Limb (tissue), 2 donors: ENCODE measurements around the gene GPAT2.
A peak's percentile ranks its signal among the peaks of the same experiment; 100 is the strongest.
"Not testable (repeated sequence)": the region's sequence is repeated elsewhere in the genome, so short reads cannot be mapped to it uniquely, and the experiment has no call there.

ENCODE experiments used
- DNase-seq, 2 donors: peaks; one replicate each; pipeline ENCODE4 v3.0.0-alpha.2; 2016; ENCODE audit errors: extremely low spot score in 2 of 2

GPAT2 gene

GRCh38 chr2:96024336-96025193 lies 10.2 kb downstream of the GPAT2 start:
- no peak for DNase-seq

DNA sequence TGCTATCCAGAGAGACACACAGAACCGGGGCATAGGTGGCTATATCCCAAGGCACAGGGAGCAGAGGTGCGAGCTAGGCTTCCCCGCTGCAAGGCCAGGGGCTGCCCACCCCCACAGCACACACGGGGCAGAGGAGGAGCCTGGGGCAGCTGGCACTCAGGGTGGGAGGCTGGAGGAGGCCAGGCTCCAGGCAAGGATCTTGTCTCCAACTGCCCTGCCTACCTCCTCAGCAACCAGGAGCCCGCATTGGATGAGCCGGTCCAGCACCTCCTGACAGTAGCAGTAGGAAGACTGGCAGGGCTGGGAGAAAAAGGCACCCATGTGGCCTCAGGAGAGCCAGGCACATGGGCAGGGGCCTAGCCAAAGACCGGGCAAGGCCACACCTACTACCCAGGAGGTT lies 11.0 kb downstream of the GPAT2 start:
- DNase-seq = not testable (repeated sequence)

DNA sequence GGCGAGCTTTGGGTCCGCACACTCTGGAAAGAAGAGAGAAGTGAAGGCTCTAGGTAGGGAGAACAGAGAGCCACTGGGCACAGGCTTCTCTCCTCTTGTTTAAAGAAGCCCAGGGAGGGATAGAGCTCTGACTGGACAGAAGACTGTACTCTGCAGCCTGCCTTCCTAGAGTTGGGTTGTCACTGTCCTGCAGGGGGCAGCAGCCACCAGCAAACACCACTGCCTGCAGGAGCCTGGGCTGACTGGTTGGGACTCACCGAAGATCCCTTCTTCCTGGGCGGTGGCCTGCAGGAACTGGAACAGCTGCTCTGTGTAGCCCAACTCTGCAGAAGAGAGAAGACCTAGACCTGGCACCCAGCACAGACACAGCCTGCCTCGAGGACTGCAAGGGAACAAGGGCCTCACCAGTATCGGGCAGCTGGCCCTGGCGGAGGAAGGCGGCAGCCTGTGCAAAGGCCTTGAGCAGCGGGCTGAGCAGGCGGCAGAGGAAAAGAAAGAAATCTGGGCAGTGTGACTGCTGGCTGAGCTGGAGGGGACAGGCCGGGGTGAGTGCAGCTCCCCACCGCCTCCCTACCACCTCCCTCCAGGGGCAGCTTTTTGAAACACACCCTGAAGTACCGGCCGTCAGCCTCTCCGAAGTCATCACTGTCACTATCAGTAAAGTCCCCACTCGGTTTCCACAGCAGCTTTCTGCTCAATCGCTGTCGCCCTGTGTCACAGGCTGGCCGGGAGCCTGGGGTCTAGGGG lies 11.8 kb downstream of the GPAT2 start:
- DNase-seq = peak; percentile 63 to 89

DNA sequence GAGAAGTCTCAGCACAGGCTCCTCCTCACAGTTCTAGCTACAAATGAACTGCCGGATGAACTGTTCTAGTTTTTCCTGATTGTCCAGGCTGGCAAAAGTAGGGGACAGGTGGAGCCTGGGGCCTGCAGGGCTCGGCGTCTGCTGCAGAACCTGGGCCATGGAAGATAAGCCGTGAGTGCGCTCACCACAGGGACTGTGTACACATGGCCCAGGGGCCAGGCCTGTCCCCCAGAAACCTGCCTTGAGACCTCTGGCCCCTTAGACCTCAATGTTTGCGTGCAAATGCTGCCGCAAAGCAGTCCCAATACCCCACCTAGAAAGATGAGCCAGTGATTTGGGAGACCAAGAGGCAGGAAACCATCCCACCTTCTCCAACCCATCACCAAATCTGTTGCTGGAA lies 12.6 kb downstream of the GPAT2 start:
- not testable (repeated sequence) for DNase-seq

- not testable (repeated sequence) for DNase-seq
Observed at GRCh38 chr2:96021142-96021541, 13.6 kb downstream of the GPAT2 start.

DNA sequence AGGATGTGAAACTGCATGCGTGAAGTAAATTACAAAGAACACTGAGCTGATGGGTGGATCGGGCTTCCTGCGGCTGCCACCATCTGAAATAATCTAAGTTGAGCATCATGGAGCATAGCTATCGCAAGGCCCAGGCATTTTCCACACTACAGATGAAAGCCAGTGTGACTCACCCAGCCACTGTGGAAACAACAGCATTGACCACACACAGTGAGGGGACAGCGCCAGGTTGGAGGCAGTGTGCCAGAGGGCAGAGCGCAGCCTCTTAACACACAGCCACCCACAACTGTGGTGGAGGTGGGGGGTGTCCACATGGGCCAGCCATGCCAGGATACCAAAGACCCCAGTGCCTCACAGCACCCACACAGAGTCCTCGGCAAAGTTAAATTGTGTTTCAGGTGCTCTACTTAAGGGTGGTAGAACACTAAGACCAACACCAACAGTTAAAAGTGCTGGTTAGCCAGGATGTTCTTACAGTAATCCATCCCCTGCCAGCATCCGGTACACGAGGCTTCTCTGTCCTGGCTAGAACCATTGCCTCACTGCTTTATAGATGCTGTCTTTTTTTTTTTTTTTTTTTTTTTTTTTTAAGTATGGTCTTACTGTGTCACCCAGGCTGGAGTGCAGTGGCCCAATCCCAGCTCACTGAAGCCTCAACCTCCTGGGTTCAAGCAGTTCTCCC lies 14.7 kb downstream of the GPAT2 start:
- not testable (repeated sequence) for DNase-seq

DNA sequence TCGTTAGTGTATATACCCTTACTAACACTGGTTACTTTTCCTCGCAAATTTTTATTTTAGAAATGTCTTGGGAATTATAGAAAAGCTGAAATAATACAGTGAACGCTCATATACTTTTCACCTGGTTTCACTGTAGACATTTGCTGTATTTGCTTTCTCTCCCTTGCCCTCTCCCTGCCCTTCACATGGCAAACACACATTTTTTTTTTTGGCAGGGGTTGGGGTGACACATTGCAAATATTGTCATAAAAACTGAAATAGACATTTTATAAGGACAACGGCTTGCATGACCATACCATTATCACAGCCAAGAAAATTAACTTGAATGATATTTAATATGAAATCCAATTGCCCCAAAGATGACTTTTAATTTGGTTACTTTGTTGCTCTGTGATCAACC lies 18.4 kb downstream of the GPAT2 start:
- DNase-seq = not testable (repeated sequence)

GRCh38 chr2:96012792-96013264 lies 21.9 kb downstream of the GPAT2 start:
- not testable (repeated sequence) for DNase-seq

- DNase-seq = not testable (repeated sequence)
Observed at GRCh38 chr2:96012086-96012791, 22.5 kb downstream of the GPAT2 start.

DNA sequence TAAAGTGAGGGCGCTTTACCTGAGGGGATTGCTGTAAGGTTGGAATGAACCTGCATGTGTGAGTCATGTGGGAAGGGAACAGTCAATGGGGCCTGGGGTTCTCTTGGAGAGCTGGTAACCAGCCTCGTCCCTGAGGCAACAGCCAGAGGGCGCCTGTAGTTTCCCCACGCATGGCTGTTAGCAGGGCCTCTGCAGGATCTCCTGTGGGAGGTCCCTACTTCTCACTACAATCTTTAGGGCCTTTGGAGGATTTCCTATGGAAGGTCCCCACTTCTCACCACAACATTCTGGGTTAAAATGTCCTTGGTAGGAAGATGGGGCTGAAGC lies 23.6 kb downstream of the GPAT2 start:
- DNase-seq = not testable (repeated sequence)

DNA sequence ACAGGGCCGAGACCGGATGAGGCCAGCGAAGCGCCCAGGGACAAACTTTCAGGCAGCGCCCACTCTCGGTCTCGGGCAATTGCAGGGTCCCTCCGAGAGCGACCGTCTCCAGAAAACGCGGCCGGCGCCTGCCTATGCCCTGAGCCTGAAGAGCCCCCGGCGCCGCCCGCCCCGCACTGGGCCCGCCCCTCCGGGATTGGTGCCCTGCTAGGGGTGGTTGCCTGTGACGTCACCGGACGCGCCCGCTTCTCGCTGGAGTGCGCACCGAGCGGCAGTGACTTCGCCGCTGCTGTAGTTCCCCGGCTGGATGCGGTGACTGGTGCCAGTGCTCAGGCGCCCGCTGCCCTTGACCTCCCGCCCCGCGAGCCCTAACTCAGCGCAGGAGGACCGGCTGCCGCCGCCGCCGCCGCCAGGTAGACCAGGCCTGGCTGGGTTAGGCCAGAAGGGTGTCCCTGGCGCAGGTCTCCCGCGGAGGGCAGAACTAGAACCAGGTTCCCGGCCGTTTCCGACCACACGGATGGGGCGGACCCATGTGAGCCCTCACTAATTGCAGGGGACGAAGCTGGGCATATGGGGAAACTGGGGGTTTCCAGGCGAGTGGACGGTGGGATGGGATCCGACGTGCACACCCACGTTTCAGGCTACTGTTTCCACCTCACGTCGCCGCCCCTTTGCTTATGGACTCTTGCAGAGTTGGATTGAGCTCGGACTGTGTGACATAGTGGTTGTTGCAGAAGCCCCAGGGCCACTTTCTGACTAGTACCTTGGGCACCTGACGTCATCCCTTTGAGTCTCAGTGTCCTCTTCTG lies 24.2 kb downstream of the GPAT2 start:
- peak; percentile 81 to 96 for DNase-seq

- not testable (repeated sequence) for DNase-seq
Observed at GRCh38 chr2:96009833-96010232, 24.9 kb downstream of the GPAT2 start.

GRCh38 chr2:96008051-96008450 lies 26.7 kb downstream of the GPAT2 start:
- DNase-seq = not testable (repeated sequence)

GRCh38 chr2:96006248-96006647 lies 28.5 kb downstream of the GPAT2 start:
- not testable (repeated sequence) for DNase-seq

DNA sequence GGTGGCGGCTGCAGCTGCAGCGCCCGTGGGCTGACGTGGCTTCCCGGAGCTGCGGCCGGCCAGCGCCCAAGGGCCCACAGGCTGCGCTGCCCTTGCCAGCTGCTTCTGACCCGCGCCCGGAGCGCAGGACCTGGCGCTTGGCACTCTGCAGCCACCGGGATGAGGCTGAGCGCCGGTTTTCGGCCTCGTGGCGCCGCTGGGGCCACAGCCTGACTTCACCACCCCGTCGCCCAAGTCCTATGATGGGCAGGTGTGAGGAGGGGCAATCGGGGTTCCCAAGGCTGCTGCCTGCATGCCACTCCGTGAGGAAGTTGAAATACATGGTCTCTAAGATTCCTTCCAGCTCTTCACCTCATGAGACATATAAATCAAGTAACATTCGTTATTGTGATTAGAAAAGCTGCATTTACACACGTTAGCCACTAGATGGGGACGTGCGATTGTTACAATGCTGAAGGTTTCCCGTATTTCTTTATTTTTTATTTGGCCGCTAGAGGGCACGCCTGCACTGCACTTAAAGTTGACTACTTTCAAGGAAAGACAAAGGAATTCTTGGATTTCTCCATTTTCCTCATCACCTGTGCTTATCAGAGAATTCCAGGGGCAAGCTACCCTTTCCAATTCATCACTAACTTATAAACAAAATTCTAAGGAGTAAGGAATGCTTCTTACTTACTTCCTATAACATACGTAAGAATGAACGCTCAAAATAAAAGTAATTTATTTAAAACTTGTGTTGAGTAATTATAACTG lies 42.0 kb downstream of the GPAT2 start:
- DNase-seq = peak; percentile 70 to 72

DNA sequence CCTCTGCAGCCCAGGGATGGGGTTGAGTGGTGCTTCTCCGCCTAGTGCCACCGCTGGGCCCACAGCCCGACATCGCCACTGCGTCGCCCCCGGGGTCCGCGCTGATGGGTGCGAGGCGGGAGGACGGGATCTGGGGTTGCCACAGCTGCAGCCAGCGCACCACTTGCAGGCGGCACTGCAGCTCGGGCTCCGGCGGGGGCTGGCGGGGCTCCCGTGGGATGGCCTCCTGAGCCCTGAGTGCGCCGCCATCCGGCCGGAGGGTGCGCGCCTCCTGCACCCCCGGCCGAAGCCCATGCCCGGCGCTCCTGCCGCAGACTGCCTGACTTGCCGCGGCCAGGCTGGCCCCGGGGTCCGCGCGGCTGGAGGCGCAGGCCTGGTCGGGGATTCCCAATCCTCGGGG lies 42.6 kb downstream of the GPAT2 start:
- DNase-seq = not testable (repeated sequence)

GRCh38 chr2:95991351-95992094 lies 43.2 kb downstream of the GPAT2 start, which contains the start of gene ANKRD36C:
Gene ANKRD36C, minus strand, starts transcription at chr2:95991824. Its CDS starts 116 bp downstream, at chr2:95991708.
- peak; percentile 3 to 58 for DNase-seq

- DNase-seq = not testable (repeated sequence)
Observed at GRCh38 chr2:95990884-95991283, 43.8 kb downstream of the GPAT2 start.
